Esophagus squamous epithelium (tissue), 4 donors: Measurements from ENCODE around the gene RNPC3.

Experiments used
- CTCF ChIP-seq, 6 experiments: fragments of 450-650 bp in 4 of 6; fragments of 200-600 bp in 2 of 6; sonication (generic) in 2 of 6; IDR thresholded peaks; one replicate each; pipeline ENCODE4 v1.5.1; 2016 to 2019; ENCODE audit warnings: antibody characterized with exemption in 6 of 6, mild to moderate bottlenecking in 4 of 6, moderate library complexity in 4 of 6
- POLR2A ChIP-seq, 4 donors: fragments of 450-650 bp; IDR thresholded peaks; one replicate each; pipeline ENCODE4 v1.6.1; 2017; ENCODE audit warnings: antibody characterized with exemption in 4 of 4, mild to moderate bottlenecking in 4 of 4, moderate library complexity in 3 of 4

- no peak for TF ChIP-seq POLR2A (IDR thresholded peaks at IDR 0.05)
- no peak for TF ChIP-seq CTCF (IDR thresholded peaks at IDR 0.05)
Observed at GRCh38 chr1:103513711-103514110, 11.8 kb upstream of the RNPC3 start.
